T-cell (primary cell): ENCODE results near the gene MGAT4D. TPM values are rescaled to one million over a fixed set of nuclear protein-coding genes. Genes with fewer than 3 reads are reported as not detected.
"Not testable (repeated sequence)": the region's sequence is repeated elsewhere in the genome, so short reads cannot be mapped to it uniquely, and the experiment has no call there.

Experiments used
- ATAC-seq, 4 experiments: fragments of 200-7000 bp in 3 of 4; fragments of 150-1000 bp in 1 of 4; cut with Tn5 transposase; replicated peaks in 1 of 4; 1 replicate in 3 of 4; 2 replicates in 1 of 4; pipeline ENCODE4 v1.10.0; 2021; ENCODE audit warnings: moderate library complexity in 3 of 4, mild to moderate bottlenecking in 2 of 4, moderate number of reproducible peaks in 1 of 4
- CTCF ChIA-PET, 2 donors: fragments of 300-600 bp; sonication (Branson Sonifier 250); formaldehyde crosslinking; loops; one replicate each; lab custom pipeline; 2022; ENCODE audit warnings: antibody characterized with exemption in 2 of 2; lab: Charles Lee
- POLR2A ChIA-PET, 2 donors: fragments of 300-600 bp; sonication (Branson Sonifier 250); formaldehyde crosslinking; loops; one replicate each; lab custom pipeline; 2022; ENCODE audit warnings: antibody characterized with exemption in 2 of 2; lab: Charles Lee
- DNase-seq, 35 experiments: peaks; one replicate each; pipeline versions ENCODE4 v3.0.0 to v3.0.0-alpha.2; 2013 to 2023
- H3K27ac ChIP-seq: one replicate; pipeline ENCODE4 v1.5.1; 2013; ENCODE audit warnings: low read length
- H3K27me3 ChIP-seq, 2 experiments: replicated peaks in 1 of 2; 1 replicate in 1 of 2; 2 replicates in 1 of 2; pipeline versions ENCODE4 v1.6.1 to v1.7.0; 2013; ENCODE audit warnings: low read length in 1 of 2, mixed read lengths in 1 of 2; ENCODE audit not compliant: control insufficient read depth in 2 of 2, insufficient read depth in 2 of 2; ENCODE audit errors: extremely low read depth in 1 of 2
- H3K36me3 ChIP-seq, 2 donors: 1 replicate in 1 of 2; 2 replicates in 1 of 2; pipeline versions ENCODE4 v1.6.1 to v1.7.0; 2013; ENCODE audit warnings: low read length in 1 of 2; ENCODE audit not compliant: control insufficient read depth in 2 of 2, insufficient read depth in 1 of 2; ENCODE audit errors: extremely low read depth in 1 of 2
- H3K4me1 ChIP-seq, 2 experiments: 1 replicate in 1 of 2; 2 replicates in 1 of 2; pipeline versions ENCODE4 v1.6.1 to v1.7.0; 2013; ENCODE audit warnings: low read length in 2 of 2, mixed read lengths in 1 of 2; ENCODE audit not compliant: insufficient read depth in 2 of 2, control insufficient read depth in 1 of 2; ENCODE audit errors: extremely low read depth in 1 of 2
- H3K4me3 ChIP-seq, 2 donors: 1 replicate in 1 of 2; 2 replicates in 1 of 2; pipeline versions ENCODE4 v1.5.1 to v1.7.0; 2013; ENCODE audit warnings: mild to moderate bottlenecking in 2 of 2, low read length in 1 of 2, moderate library complexity in 1 of 2; ENCODE audit not compliant: control insufficient read depth in 1 of 2; ENCODE audit errors: extremely low read depth in 1 of 2
- H3K9me3 ChIP-seq: 2 replicates; pipeline ENCODE4 v1.7.0; 2013
- H3K27ac Mint-ChIP-seq, 2 donors: one replicate each; pipeline ENCODE4 v1.8.0; 2020 to 2021; ENCODE audit warnings: mild to moderate bottlenecking in 2 of 2, mixed read lengths in 2 of 2
- H3K27me3 Mint-ChIP-seq, 2 donors: one replicate each; pipeline ENCODE4 v1.8.0; 2021 to 2022; ENCODE audit warnings: mixed read lengths in 2 of 2
- H3K36me3 Mint-ChIP-seq: one replicate; pipeline ENCODE4 v1.8.0; 2021; ENCODE audit warnings: mixed read lengths
- H3K4me1 Mint-ChIP-seq, 3 donors: one replicate each; pipeline ENCODE4 v1.8.0; 2020 to 2022; ENCODE audit warnings: mixed read lengths in 3 of 3, mild to moderate bottlenecking in 1 of 3
- H3K4me3 Mint-ChIP-seq, 3 donors: one replicate each; pipeline ENCODE4 v1.8.0; 2020 to 2022; ENCODE audit warnings: mild to moderate bottlenecking in 3 of 3, mixed read lengths in 3 of 3, moderate library complexity in 3 of 3
- H3K9me3 Mint-ChIP-seq, 3 donors: one replicate each; pipeline ENCODE4 v1.8.0; 2020 to 2022; ENCODE audit warnings: mixed read lengths in 3 of 3
- WGBS: methylation state at CpG from one replicate; pipeline ENCODE4 v1.1.5; 2013; ENCODE audit warnings: missing lambda C conversion rate; ENCODE audit not compliant: insufficient coverage; 5-methylcytosine and 5-hydroxymethylcytosine counted together
- total RNA-seq, 35 experiments: library from RNA in 6 of 35; stranded (reverse) in 6 of 35; fragments of 120-200 nt in 1 of 35; gene quantifications; one replicate each; pipeline versions ENCODE4 v1.2.1 to v1.2.4 and lab custom pipeline; 2013 to 2026

MGAT4D gene
- total RNA-seq, 5 donors from 2014 or later (not counting 1 experiment from before 2014, with no cell fraction given): not detected

- Mint-ChIP-seq H3K9me3 (peaks cover 0 to under 1% (median 0%) of the 10 kb centered on the region in 3 donors), H3K4me1 (no peaks in the 10 kb centered on the region), H3K4me3 (no peak overlapping the region), H3K27me3 (peaks cover 23 to 28% of the 10 kb centered on the region in 2 donors), H3K36me3 (no peaks in the 10 kb centered on the region), H3K27ac (no peak overlapping the region)
- DNase-seq (no peak), ATAC-seq (no peak)
- POLR2A ChIA-PET: no interaction called here
- Histone ChIP-seq H3K4me1 (no peaks in the 10 kb centered on the region), H3K27ac (no peak overlapping the region), H3K36me3 (no peaks in the 10 kb centered on the region), H3K9me3 (no peaks in the 10 kb centered on the region), H3K4me3 (no peak overlapping the region), H3K27me3 (peaks cover 0 to 3% of the 10 kb centered on the region in 2 experiments)
- WGBS: 0% methylated on average over 1 of the region's 1 CpG
- CTCF ChIA-PET: no interaction called here
Measured at GRCh38 chr4:140515423-140515822, 17.3 kb upstream of the MGAT4D start.

- H3K27me3 Mint-ChIP-seq: peaks cover 39 to 44% of the 10 kb centered on the region in 2 donors
- H3K4me1 Mint-ChIP-seq, H3K36me3 Mint-ChIP-seq, H3K4me1 ChIP-seq, H3K27ac Mint-ChIP-seq, H3K4me3 ChIP-seq, DNase-seq, H3K4me3 Mint-ChIP-seq, H3K27ac ChIP-seq, H3K27me3 ChIP-seq, POLR2A ChIA-PET, H3K9me3 Mint-ChIP-seq, H3K36me3 ChIP-seq, ATAC-seq, CTCF ChIA-PET, H3K9me3 ChIP-seq: not testable (repeated sequence)
- WGBS: 100% methylated on average over 2 of the region's 5 CpGs
Measured at GRCh38 chr4:140513765-140514164, 15.7 kb upstream of the MGAT4D start.

GRCh38 chr4:140504261-140504660, 6.2 kb upstream of the MGAT4D start:
- H3K36me3 ChIP-seq: no peaks in the 10 kb centered on the region
- H3K4me1 ChIP-seq: no peaks in the 10 kb centered on the region
- ChIA-PET CTCF (no interaction called here), POLR2A (no interaction called here)
- Mint-ChIP-seq H3K36me3 (no peaks in the 10 kb centered on the region), H3K4me1 (no peaks in the 10 kb centered on the region), H3K27me3 (peaks cover 58 to 59% of the 10 kb centered on the region in 2 donors), H3K4me3 (no peak overlapping the region), H3K27ac (no peak overlapping the region), H3K9me3 (no peaks in the 10 kb centered on the region)
- H3K27ac ChIP-seq: no peak overlapping the region
- peaks cover 3 to 20% of the 10 kb centered on the region in 2 experiments for H3K27me3 ChIP-seq
- H3K9me3 ChIP-seq: no peaks in the 10 kb centered on the region
- no peak for DNase-seq
- H3K4me3 ChIP-seq: no peak overlapping the region
- no peak for ATAC-seq

GRCh38 chr4:140499391-140499790, 1.3 kb upstream of the MGAT4D start:
- no peaks in the 10 kb centered on the region for H3K36me3 Mint-ChIP-seq
- WGBS: 74% methylated on average over 3 of the region's 4 CpGs
- DNase-seq (no peak), ATAC-seq (no peak)
- H3K9me3 Mint-ChIP-seq: no peaks in the 10 kb centered on the region
- no peak overlapping the region for H3K4me3 ChIP-seq
- H3K4me3 Mint-ChIP-seq: no peak overlapping the region
- ChIA-PET POLR2A (no interaction called here), CTCF (no interaction called here)
- H3K27ac ChIP-seq: no peak overlapping the region
- no peaks in the 10 kb centered on the region for H3K36me3 ChIP-seq
- peaks cover 5 to 10% (median 8%) of the 10 kb centered on the region in 3 donors for H3K4me1 Mint-ChIP-seq
- no peaks in the 10 kb centered on the region for H3K9me3 ChIP-seq
- peaks cover 66 to 71% of the 10 kb centered on the region in 2 donors for H3K27me3 Mint-ChIP-seq
- H3K27ac Mint-ChIP-seq: no peak overlapping the region
- peaks cover 5 to 28% of the 10 kb centered on the region in 2 experiments for H3K27me3 ChIP-seq
- peaks cover 0 to 5% of the 10 kb centered on the region in 2 experiments for H3K4me1 ChIP-seq

DNA sequence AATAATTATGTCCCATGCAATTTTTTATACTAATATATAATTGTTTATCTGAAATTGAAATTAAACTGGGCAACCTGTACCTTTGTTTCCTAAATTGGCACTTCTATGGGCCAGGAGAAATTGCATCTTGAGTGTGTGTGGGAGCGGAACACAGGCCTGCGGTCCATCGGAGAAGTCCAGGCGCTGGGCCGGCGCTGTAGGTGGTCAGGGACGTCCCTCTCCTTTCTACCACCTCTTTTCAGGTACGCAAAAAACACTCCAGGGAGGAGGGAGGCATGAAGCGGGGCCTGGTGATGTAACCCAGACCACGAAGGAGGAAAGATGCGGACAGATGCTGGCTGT, 717 bp downstream of the MGAT4D start:
- Histone ChIP-seq H3K27me3 (peaks cover 5 to 28% of the 10 kb centered on the region in 2 experiments), H3K36me3 (no peaks in the 10 kb centered on the region), H3K9me3 (no peaks in the 10 kb centered on the region), H3K4me3 (peak overlapping the region in 1 of 2 donors; percentile 53), H3K27ac (no peak overlapping the region), H3K4me1 (peaks cover 0 to 5% of the 10 kb centered on the region in 2 experiments)
- H3K9me3 Mint-ChIP-seq: no peaks in the 10 kb centered on the region
- H3K27me3 Mint-ChIP-seq: peaks cover 53 to 55% of the 10 kb centered on the region in 2 donors
- 76% methylated on average over 3 of the region's 11 CpGs for WGBS
- POLR2A ChIA-PET: no interaction called here
- H3K4me3 Mint-ChIP-seq: peak overlapping the region in 2 of 3 donors; percentile 40 to 76
- H3K4me1 Mint-ChIP-seq: peaks cover 5 to 10% (median 8%) of the 10 kb centered on the region in 3 donors
- no peaks in the 10 kb centered on the region for H3K36me3 Mint-ChIP-seq
- no peak for DNase-seq
- ATAC-seq: no peak
- peak overlapping the region in 1 of 2 donors; percentile 21 for H3K27ac Mint-ChIP-seq
- CTCF ChIA-PET: no interaction called here

DNA sequence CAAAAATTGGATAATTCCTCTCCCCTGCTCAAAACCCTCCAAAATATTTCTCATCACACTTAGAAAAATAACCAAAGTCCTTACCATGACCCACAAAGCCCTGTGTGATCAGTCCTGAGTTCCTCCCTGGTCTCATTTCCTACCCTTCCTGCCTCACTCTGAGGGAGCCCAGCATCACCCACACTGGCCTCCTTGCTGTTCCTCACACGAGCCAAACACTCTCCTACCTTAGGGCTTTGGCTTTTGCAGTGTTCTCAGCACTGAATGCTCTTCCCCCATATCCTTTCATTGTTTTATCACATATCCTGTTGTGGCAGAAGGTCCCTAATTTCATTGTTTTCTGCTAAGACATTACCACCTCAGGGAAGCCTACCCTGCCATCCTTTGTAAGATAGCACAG, 12.2 kb downstream of the MGAT4D start:
- POLR2A ChIA-PET: no interaction called here
- CTCF ChIA-PET: no interaction called here
- whole genome bisulfite sequencing: 75% methylated on average over 1 of the region's 1 CpG
- Histone ChIP-seq H3K27ac (no peak overlapping the region), H3K9me3 (no peaks in the 10 kb centered on the region), H3K4me1 (no peaks in the 10 kb centered on the region), H3K27me3 (no peaks in the 10 kb centered on the region), H3K4me3 (no peak overlapping the region), H3K36me3 (no peaks in the 10 kb centered on the region)
- Mint-ChIP-seq H3K36me3 (no peaks in the 10 kb centered on the region), H3K4me3 (no peak overlapping the region), H3K27ac (no peak overlapping the region), H3K4me1 (no peaks in the 10 kb centered on the region), H3K27me3 (peaks cover 0 to 4% of the 10 kb centered on the region in 2 donors), H3K9me3 (peaks cover 7 to 10% (median 9%) of the 10 kb centered on the region in 3 donors)
- no peak for ATAC-seq
- DNase-seq: no peak

DNA sequence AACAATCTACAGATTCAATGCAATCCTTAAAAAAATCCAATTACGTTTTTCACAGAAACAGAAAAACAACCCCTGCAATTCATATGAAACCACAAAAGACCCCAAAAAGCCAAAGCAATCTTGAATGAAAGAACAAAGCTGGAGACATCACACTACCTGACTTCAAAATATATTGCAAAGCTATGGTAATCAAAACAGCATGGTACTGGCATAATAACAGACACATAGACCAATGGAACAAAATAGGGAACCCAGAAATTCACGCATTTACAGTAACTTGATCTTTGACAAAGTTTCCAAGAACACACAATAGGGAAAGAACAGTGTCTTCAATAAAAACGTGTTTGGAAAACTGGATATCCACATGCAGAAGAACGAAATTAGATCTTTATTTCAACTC, 14.6 kb downstream of the MGAT4D start:
- H3K36me3 Mint-ChIP-seq: no peaks in the 10 kb centered on the region
- DNase-seq: no peak
- ChIA-PET POLR2A (no interaction called here), CTCF (no interaction called here)
- no peaks in the 10 kb centered on the region for H3K4me1 ChIP-seq
- 43% methylated on average over 1 of the region's 4 CpGs for WGBS
- H3K27ac Mint-ChIP-seq: no peak overlapping the region
- H3K4me3 Mint-ChIP-seq: no peak overlapping the region
- H3K4me1 Mint-ChIP-seq: no peaks in the 10 kb centered on the region
- H3K4me3 ChIP-seq: no peak overlapping the region
- H3K27ac ChIP-seq: no peak overlapping the region
- H3K36me3 ChIP-seq: no peaks in the 10 kb centered on the region
- ATAC-seq: no peak
- H3K9me3 Mint-ChIP-seq: peaks cover 7 to 10% (median 9%) of the 10 kb centered on the region in 3 donors
- peaks cover 0 to 2% of the 10 kb centered on the region in 2 experiments for H3K27me3 ChIP-seq
- H3K27me3 Mint-ChIP-seq: peaks cover 3% of the 10 kb centered on the region in 2 donors
- no peaks in the 10 kb centered on the region for H3K9me3 ChIP-seq
